MM.1S (cell line): ENCODE results near the gene PSEN1.

Experiments used
- DNase-seq: peaks from one replicate; pipeline ENCODE4 v3.0.0-alpha.2; 2015
- H2AFZ ChIP-seq: fragments of 300-600 bp; sonication (generic); 2 replicates; pipeline ENCODE4 v1.6.0; 2016; ENCODE audit warnings: antibody characterized with exemption, low read length
- H3F3A ChIP-seq: fragments of 300-600 bp; sonication (generic); 2 replicates; pipeline ENCODE4 v1.6.1; 2016; ENCODE audit warnings: mild to moderate bottlenecking, antibody characterized with exemption, low read length, moderate library complexity, mixed read lengths; ENCODE audit not compliant: insufficient read depth
- H3K27ac ChIP-seq: fragments of 300-600 bp; sonication (generic); 2 replicates; pipeline ENCODE4 v1.5.1; 2016; ENCODE audit warnings: mild to moderate bottlenecking, low read length
- H3K27me3 ChIP-seq: fragments of 300-600 bp; sonication (generic); replicated peaks from 2 replicates; pipeline ENCODE4 v1.6.0; 2016; ENCODE audit warnings: low read length; ENCODE audit not compliant: insufficient read depth
- H3K36me3 ChIP-seq: fragments of 300-600 bp; sonication (generic); replicated peaks from 2 replicates; pipeline ENCODE4 v1.6.1; 2016; ENCODE audit warnings: mild to moderate bottlenecking, low read length, mixed read lengths; ENCODE audit not compliant: insufficient read depth
- H3K4me1 ChIP-seq: fragments of 300-600 bp; sonication (generic); 2 replicates; pipeline ENCODE4 v1.6.1; 2016; ENCODE audit warnings: low read length, mixed read lengths
- H3K4me2 ChIP-seq: fragments of 300-600 bp; sonication (generic); 2 replicates; pipeline ENCODE4 v1.6.0; 2016; ENCODE audit warnings: low read depth, low read length
- H3K4me3 ChIP-seq: fragments of 300-600 bp; sonication (generic); 2 replicates; pipeline ENCODE4 v1.5.1; 2016; ENCODE audit warnings: low read length, mixed read lengths
- H3K79me2 ChIP-seq: fragments of 300-600 bp; sonication (generic); 2 replicates; pipeline ENCODE4 v1.6.1; 2016; ENCODE audit warnings: mixed run types, low read length, mixed read lengths
- H3K9ac ChIP-seq: fragments of 300-600 bp; sonication (generic); 2 replicates; pipeline ENCODE4 v1.6.1; 2016; ENCODE audit warnings: low read length, mixed read lengths
- H3K9me2 ChIP-seq: fragments of 300-600 bp; sonication (generic); replicated peaks from 2 replicates; pipeline ENCODE4 v1.6.1; 2016; ENCODE audit warnings: mild to moderate bottlenecking, low read length, mixed read lengths; ENCODE audit not compliant: insufficient read depth
- H3K9me3 ChIP-seq: fragments of 300-600 bp; sonication (generic); replicated peaks from 2 replicates; pipeline ENCODE4 v1.6.1; 2016; ENCODE audit warnings: mild to moderate bottlenecking, low read length, mixed read lengths; ENCODE audit not compliant: insufficient read depth
- H4K20me1 ChIP-seq: fragments of 300-600 bp; sonication (generic); 2 replicates; pipeline ENCODE4 v1.6.1; 2016; ENCODE audit warnings: mild to moderate bottlenecking, low read length, moderate library complexity, mixed read lengths; ENCODE audit not compliant: insufficient read depth
- EZH2 ChIP-seq: fragments of 300-600 bp; sonication (generic); optimal IDR thresholded peaks from 2 replicates; pipeline ENCODE3; 2017; ENCODE audit warnings: low read depth, mild to moderate bottlenecking, antibody characterized with exemption, low read length, mixed read lengths
- EZH2phosphoT487 ChIP-seq: fragments of 300-600 bp; sonication (generic); IDR thresholded peaks from 2 replicates; pipeline ENCODE4 v1.6.1; 2018; ENCODE audit warnings: antibody characterized with exemption, low read length
- TF ChIP-seq, protein P1 (sequence below): fragments of 300-600 bp; sonication (generic); IDR thresholded peaks from 2 replicates; pipeline ENCODE4 v1.5.1; 2016; ENCODE audit warnings: antibody characterized with exemption, low read length, mixed read lengths

The PSEN1 gene

DNA sequence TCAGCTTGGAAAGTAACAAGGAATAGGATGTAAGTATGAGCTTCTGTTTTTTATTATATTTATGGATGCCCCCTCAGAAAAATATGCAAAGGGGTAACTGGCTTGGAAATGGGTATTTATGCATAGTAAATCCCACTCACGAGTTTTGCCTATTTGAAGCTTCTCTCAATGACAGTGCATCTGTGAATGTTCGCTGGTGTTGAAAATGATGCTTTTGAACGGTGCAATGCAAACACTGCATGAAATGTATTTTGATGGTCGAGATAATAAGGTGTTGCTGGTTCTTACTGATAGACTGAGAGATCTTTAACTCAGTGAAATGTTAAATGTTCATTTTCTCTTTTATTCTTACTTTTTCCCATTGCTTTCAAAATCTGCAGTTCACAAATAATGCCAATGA is 36.0 kb upstream of the PSEN1 start:
- Histone ChIP-seq H3K4me3 (no peak overlapping the region), H3K27me3 (no peaks in the 10 kb centered on the region), H2AFZ (no peak overlapping the region), H3K4me2 (no peak overlapping the region), H4K20me1 (no peaks in the 10 kb centered on the region), H3K9me2 (no peaks in the 10 kb centered on the region), H3K9ac (no peak overlapping the region), H3K27ac (no peak overlapping the region), H3K79me2 (no peaks in the 10 kb centered on the region), H3K36me3 (no peaks in the 10 kb centered on the region; the same call in 1 of the 2 replicates), H3F3A (no peaks in the 10 kb centered on the region), H3K4me1 (no peaks in the 10 kb centered on the region), H3K9me3 (no peaks in the 10 kb centered on the region)
- TF ChIP-seq EZH2phosphoT487 (no peak), EZH2 (no peak)
- TF ChIP-seq, protein P1, sequence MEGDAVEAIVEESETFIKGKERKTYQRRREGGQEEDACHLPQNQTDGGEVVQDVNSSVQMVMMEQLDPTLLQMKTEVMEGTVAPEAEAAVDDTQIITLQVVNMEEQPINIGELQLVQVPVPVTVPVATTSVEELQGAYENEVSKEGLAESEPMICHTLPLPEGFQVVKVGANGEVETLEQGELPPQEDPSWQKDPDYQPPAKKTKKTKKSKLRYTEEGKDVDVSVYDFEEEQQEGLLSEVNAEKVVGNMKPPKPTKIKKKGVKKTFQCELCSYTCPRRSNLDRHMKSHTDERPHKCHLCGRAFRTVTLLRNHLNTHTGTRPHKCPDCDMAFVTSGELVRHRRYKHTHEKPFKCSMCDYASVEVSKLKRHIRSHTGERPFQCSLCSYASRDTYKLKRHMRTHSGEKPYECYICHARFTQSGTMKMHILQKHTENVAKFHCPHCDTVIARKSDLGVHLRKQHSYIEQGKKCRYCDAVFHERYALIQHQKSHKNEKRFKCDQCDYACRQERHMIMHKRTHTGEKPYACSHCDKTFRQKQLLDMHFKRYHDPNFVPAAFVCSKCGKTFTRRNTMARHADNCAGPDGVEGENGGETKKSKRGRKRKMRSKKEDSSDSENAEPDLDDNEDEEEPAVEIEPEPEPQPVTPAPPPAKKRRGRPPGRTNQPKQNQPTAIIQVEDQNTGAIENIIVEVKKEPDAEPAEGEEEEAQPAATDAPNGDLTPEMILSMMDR = no peak
- DNase-seq = no peak

DNA sequence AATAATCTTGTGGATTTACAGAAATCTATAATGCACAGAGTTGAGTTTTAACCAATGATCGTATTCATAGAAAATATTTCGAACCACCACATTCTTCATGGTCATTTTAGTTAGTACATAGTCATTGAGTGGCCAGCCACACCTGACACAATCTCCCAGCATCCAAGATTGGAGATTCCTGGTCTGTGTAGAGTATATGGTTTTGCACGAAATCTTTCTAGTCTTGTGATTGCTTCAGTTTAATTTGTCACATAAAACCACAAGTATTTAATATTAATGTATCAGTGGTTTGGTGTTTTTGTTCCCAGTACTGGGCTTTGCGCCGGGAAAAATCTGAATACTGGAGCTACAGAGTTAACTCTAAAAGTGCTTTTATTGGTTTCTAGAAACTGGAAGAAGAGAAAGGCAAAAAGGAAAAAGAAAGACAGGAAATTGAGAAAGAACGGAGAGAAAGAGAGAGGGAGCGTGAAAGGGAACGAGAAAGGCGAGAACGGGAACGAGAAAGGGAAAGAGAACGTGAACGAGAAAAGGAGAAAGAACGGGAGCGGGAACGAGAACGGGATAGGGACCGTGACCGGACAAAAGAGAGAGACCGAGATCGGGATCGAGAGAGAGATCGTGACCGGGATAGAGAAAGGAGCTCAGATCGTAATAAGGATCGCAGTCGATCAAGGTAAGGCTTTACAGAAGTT is 33.4 kb upstream of the PSEN1 start:
- Histone ChIP-seq H3K4me1 (no peaks in the 10 kb centered on the region), H3K36me3 (no peaks in the 10 kb centered on the region; the same call in 1 of the 2 replicates), H3K4me3 (no peak overlapping the region), H3K27me3 (no peaks in the 10 kb centered on the region), H3K9me3 (no peaks in the 10 kb centered on the region), H3K9ac (no peak overlapping the region), H4K20me1 (no peaks in the 10 kb centered on the region), H3K79me2 (no peaks in the 10 kb centered on the region), H3K27ac (no peak overlapping the region), H3K9me2 (no peaks in the 10 kb centered on the region), H3F3A (no peaks in the 10 kb centered on the region), H2AFZ (no peak overlapping the region), H3K4me2 (no peak overlapping the region)
- TF ChIP-seq EZH2 (no peak), EZH2phosphoT487 (no peak)
- TF ChIP-seq, protein P1 = no peak
- no peak for DNase-seq

DNA sequence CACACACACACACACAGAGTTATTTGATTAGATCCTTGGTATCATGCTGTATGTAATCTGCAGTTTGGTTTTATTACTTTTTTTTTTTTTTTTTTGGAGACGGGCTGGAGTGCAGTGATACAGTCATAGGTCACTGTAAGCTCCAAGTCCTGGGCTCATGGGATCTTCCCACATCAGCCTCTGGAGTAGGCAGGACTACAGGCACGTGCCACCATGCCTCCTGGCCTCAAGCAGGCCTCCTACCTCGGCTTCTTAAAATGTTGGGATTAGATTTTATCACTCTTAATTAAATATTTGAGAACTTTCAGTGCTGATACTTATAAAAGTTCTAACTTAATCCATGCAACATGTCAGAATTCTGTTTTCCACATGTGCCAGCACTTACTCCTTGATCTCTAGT is 31.3 kb upstream of the PSEN1 start:
- Histone ChIP-seq H4K20me1 (no peaks in the 10 kb centered on the region), H3K9me2 (no peaks in the 10 kb centered on the region), H3K9me3 (no peaks in the 10 kb centered on the region), H3K4me1 (no peaks in the 10 kb centered on the region), H3K4me2 (no peak overlapping the region), H3K4me3 (no peak overlapping the region), H3K27me3 (no peaks in the 10 kb centered on the region), H3K9ac (no peak overlapping the region), H2AFZ (no peak overlapping the region), H3F3A (no peaks in the 10 kb centered on the region), H3K79me2 (no peaks in the 10 kb centered on the region), H3K27ac (no peak overlapping the region), H3K36me3 (no peaks in the 10 kb centered on the region; the same call in 1 of the 2 replicates)
- TF ChIP-seq EZH2phosphoT487 = no peak
- TF ChIP-seq EZH2 = no peak
- TF ChIP-seq, protein P1 = no peak
- no peak for DNase-seq
